OCI-LY3 (cell line): ENCODE results near the gene KRTAP4-2.

Experiments
- CTCF ChIP-seq: fragments of 200-600, 300-600 bp; sonication (generic); IDR thresholded peaks from 2 replicates; pipeline ENCODE4 v1.5.1; 2014; ENCODE audit warnings: antibody characterized with exemption, low read length, low read depth
- EZH2phosphoT487 ChIP-seq: fragments of 200-600 bp; shearing (Covaris generic); IDR thresholded peaks from 2 replicates; pipeline ENCODE4 v1.6.1; 2018; ENCODE audit warnings: antibody characterized with exemption, mixed run types, low read depth

- TF ChIP-seq CTCF (no peak), EZH2phosphoT487 (no peak)
These were observed 12.3 kb upstream of the KRTAP4-2 start for GRCh38 chr17:41190328-41190727.
